ENCODE data around the gene ZBED2.

GRCh38 chr3:111568911-111569310 is 26.2 kb downstream of the ZBED2 start:
- no peak for TF ChIP-seq YY1 (IDR thresholded peaks at IDR 0.05; ENCODE audit: low read depth)
- no peak for TF ChIP-seq EP300 (IDR thresholded peaks at IDR 0.05; ENCODE audit: borderline replicate concordance in 1 of 2, low read depth in 1 of 2, low read length in 1 of 2)
- TF ChIP-seq CTCF (IDR thresholded peaks at IDR 0.05) = no peak
- TF ChIP-seq SIN3A (IDR thresholded peaks at IDR 0.05; ENCODE audit: borderline replicate concordance, low read depth, low read length) = no peak
- no peak for TF ChIP-seq REST (IDR thresholded peaks at IDR 0.05; ENCODE audit: low read depth, low read length)
- no peak for TF ChIP-seq FOXM1 (IDR thresholded peaks at IDR 0.05; ENCODE audit: low read depth)
- TF ChIP-seq USF2 (IDR thresholded peaks at IDR 0.05; ENCODE audit: borderline replicate concordance, low read depth, low read length) = no peak
- TF ChIP-seq POLR2AphosphoS5 (IDR thresholded peaks at IDR 0.05; ENCODE audit: low read depth, low read length) = no peak
- TF ChIP-seq ZBTB33 (IDR thresholded peaks at IDR 0.05; ENCODE audit: borderline replicate concordance, low read depth) = no peak
- no peak for TF ChIP-seq USF1 (IDR thresholded peaks at IDR 0.05; ENCODE audit: borderline replicate concordance, low read depth)
- TF ChIP-seq RAD21 (IDR thresholded peaks at IDR 0.05; ENCODE audit: low read length) = no peak
- no peak for TF ChIP-seq MAX (IDR thresholded peaks at IDR 0.05; ENCODE audit: low read depth)

All from SK-N-SH (cell line).